BLaER1 treated with 17β-estradiol and CSF1 and Interleukin-3, amounts not matched to agents 10 nM and 100 nM (cell line): Measurements from ENCODE around the gene MYO1D.
A peak's percentile ranks its signal among the peaks of the same experiment; 100 is the strongest.

Source experiments
- H3K27ac ChIP-seq, 11 experiments: shearing (Covaris generic); formaldehyde crosslinking; 2 replicates each; pipeline ENCODE4 v1.8.1; 2022
- H3K27me3 ChIP-seq, 11 experiments: shearing (Covaris generic); formaldehyde crosslinking; 2 replicates each; pipeline ENCODE4 v1.8.1; 2022
- H3K36me3 ChIP-seq, 11 experiments: shearing (Covaris generic); formaldehyde crosslinking; 2 replicates each; pipeline ENCODE4 v1.8.1; 2022
- H3K4me1 ChIP-seq, 10 experiments: shearing (Covaris generic); formaldehyde crosslinking; 2 replicates each; pipeline ENCODE4 v1.8.1; 2022
- H3K4me2 ChIP-seq, 11 experiments: shearing (Covaris generic); formaldehyde crosslinking; 2 replicates each; pipeline ENCODE4 v1.8.1; 2022
- H3K4me3 ChIP-seq, 10 experiments: shearing (Covaris generic); formaldehyde crosslinking; 2 replicates each; pipeline ENCODE4 v1.8.1; 2022
- H3K9ac ChIP-seq, 11 experiments: shearing (Covaris generic); formaldehyde crosslinking; 2 replicates each; pipeline ENCODE4 v1.8.1; 2022
- H3K9me3 ChIP-seq, 11 experiments: shearing (Covaris generic); formaldehyde crosslinking; replicated peaks in 1 of 11; 2 replicates each; pipeline ENCODE4 v1.8.1; 2022
- H4K20me1 ChIP-seq, 11 experiments: shearing (Covaris generic); formaldehyde crosslinking; 2 replicates each; pipeline ENCODE4 v1.8.1; 2022
- Cebpa-rat ChIP-seq, 11 experiments: shearing (Covaris generic); IDR thresholded peaks; 2 replicates each; pipeline ENCODE4 v1.8.1; 2022

The MYO1D gene

GRCh38 chr17:32575852-32576251 is 301.1 kb downstream of the MYO1D start:
- no peak for TF ChIP-seq Cebpa-rat (IDR thresholded peaks at IDR 0.05)
- H3K36me3 ChIP-seq, result no peaks in the 10 kb centered on the region
- H3K4me2 ChIP-seq, result peak overlapping the region in 6 of 11 experiments; percentile 8 to 43 (median 24); a peak in 11 of 22 replicates
- H3K4me3 ChIP-seq, result no peak overlapping the region
- H3K9ac ChIP-seq, result no peak overlapping the region
- peaks cover 5 to 9% (median 5%) of the 10 kb centered on the region in 11 experiments; a peak in 19 of 22 replicates for H3K9me3 ChIP-seq
- H3K27me3 ChIP-seq, result no peaks in the 10 kb centered on the region
- no peaks in the 10 kb centered on the region for H4K20me1 ChIP-seq
- H3K4me1 ChIP-seq, result peaks cover 0 to 14% (median 9%) of the 10 kb centered on the region in 10 experiments; a peak in 14 of 20 replicates
- H3K27ac ChIP-seq, result no peak overlapping the region

GRCh38 chr17:32570081-32570396 is 306.9 kb downstream of the MYO1D start:
- no peak for TF ChIP-seq Cebpa-rat (IDR thresholded peaks at IDR 0.05)
- Histone ChIP-seq H3K4me3 (no peak overlapping the region), H4K20me1 (no peaks in the 10 kb centered on the region), H3K9ac (0 out of 22 replicates have a peak overlapping the region, but pooled peaks of 1 of the 11 experiments have one; percentile 27), H3K9me3 (no peaks in the 10 kb centered on the region), H3K27ac (no peak overlapping the region), H3K36me3 (no peaks in the 10 kb centered on the region), H3K4me2 (peak overlapping the region in 9 of 11 experiments; percentile 26 to 75 (median 57); a peak in 16 of 22 replicates), H3K4me1 (peaks cover 10 to 27% (median 19%) of the 10 kb centered on the region in 10 experiments; a peak in 19 of 20 replicates), H3K27me3 (no peaks in the 10 kb centered on the region)

DNA sequence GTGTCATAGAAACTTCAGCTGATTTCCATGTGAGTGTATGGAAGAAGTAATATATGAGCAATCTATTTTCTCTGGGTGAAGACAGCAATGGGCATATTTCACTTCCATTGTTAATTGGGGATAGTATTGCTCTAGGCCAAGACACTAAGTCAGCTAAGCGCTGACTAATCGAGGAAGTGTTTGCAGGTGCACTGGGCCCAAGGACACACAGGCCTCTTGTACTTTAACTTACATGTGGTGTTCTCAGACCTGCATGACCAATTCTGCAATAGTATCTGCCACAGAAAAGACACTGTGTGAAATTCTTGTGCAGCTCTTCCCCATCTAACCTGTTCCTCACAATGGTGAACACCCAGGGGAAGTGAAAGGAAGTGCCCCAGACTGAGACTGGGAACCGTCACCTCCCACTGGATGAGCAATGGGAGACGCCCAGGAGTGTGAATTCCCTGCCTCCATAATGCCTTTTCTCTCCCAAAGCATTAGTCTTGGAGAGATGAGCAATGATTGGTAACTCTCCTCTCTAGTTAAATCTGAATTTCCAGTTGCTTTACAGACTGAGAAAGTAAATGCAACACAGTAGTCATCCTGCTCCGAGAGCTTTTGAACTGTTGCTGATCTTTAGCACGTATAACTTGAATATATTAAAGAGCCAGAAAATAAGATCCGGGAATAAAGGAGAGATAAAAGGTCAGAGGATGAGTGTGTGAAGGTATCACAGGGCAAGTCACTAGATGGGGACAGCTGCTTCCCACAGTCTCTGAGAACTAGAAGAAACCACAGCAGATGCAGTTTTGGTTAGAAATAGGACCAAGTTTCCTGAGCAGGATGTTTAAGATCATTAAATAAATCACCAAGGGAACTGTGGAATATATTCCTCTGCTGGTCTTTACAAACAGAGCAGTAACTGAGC is 307.5 kb downstream of the MYO1D start:
- H3K4me2 ChIP-seq, result peak overlapping the region; percentile 26 to 75 (median 51)
- no peak overlapping the region for H3K4me3 ChIP-seq
- no peaks in the 10 kb centered on the region for H4K20me1 ChIP-seq
- H3K27ac ChIP-seq, result no peak overlapping the region; a peak in 1 of 22 replicates
- H3K4me1 ChIP-seq, result peaks cover 10 to 27% (median 19%) of the 10 kb centered on the region in 10 experiments; a peak in 19 of 20 replicates
- 0 out of 22 replicates have a peak overlapping the region, but pooled peaks of 1 of the 11 experiments have one; percentile 27 for H3K9ac ChIP-seq
- TF ChIP-seq Cebpa-rat (IDR thresholded peaks at IDR 0.05), result no peak
- H3K27me3 ChIP-seq, result no peaks in the 10 kb centered on the region
- no peaks in the 10 kb centered on the region for H3K9me3 ChIP-seq
- H3K36me3 ChIP-seq, result no peaks in the 10 kb centered on the region

- no peak overlapping the region for H3K4me3 ChIP-seq
- no peak for TF ChIP-seq Cebpa-rat (IDR thresholded peaks at IDR 0.05)
- no peak overlapping the region for H3K9ac ChIP-seq
- peak overlapping the region in 8 of 11 experiments; percentile 26 to 75 (median 59); a peak in 11 of 22 replicates for H3K4me2 ChIP-seq
- no peaks in the 10 kb centered on the region for H3K9me3 ChIP-seq
- no peaks in the 10 kb centered on the region for H4K20me1 ChIP-seq
- no peak overlapping the region for H3K27ac ChIP-seq
- H3K36me3 ChIP-seq, result no peaks in the 10 kb centered on the region
- peaks cover 10 to 27% (median 19%) of the 10 kb centered on the region in 10 experiments; a peak in 19 of 20 replicates for H3K4me1 ChIP-seq
- no peaks in the 10 kb centered on the region for H3K27me3 ChIP-seq
Measured at GRCh38 chr17:32568705-32569104, 308.2 kb downstream of the MYO1D start.

DNA sequence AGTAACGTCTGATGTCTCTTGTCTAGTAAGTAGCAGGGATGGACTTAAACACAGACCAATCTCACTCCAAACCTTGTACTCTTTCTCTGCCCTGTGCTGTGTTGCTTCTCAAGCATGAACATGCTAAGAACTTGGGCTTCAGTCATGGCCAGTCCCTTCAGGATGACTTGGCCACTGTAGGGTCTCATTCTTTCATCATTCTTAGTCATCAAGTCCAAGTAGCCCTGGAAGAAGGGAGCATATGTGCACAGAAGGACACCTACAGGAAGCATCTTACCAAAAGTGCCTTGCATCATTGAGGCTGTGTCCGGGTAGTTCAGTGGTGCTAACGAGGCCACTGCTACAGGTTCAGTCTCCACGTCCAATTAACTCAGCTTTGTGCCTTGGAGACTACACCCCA is 309.4 kb downstream of the MYO1D start:
- Histone ChIP-seq H3K4me1 (peaks cover 10 to 27% (median 19%) of the 10 kb centered on the region in 10 experiments; a peak in 19 of 20 replicates), H3K9me3 (no peaks in the 10 kb centered on the region), H3K4me3 (no peak overlapping the region), H4K20me1 (no peaks in the 10 kb centered on the region), H3K9ac (no peak overlapping the region), H3K4me2 (no peak overlapping the region), H3K27ac (no peak overlapping the region), H3K27me3 (no peaks in the 10 kb centered on the region), H3K36me3 (no peaks in the 10 kb centered on the region)
- TF ChIP-seq Cebpa-rat (IDR thresholded peaks at IDR 0.05), result no peak

GRCh38 chr17:32567086-32567485 is 309.8 kb downstream of the MYO1D start:
- Histone ChIP-seq H3K9me3 (no peaks in the 10 kb centered on the region), H3K4me3 (no peak overlapping the region), H3K4me2 (no peak overlapping the region), H3K27ac (no peak overlapping the region), H3K9ac (no peak overlapping the region), H4K20me1 (no peaks in the 10 kb centered on the region), H3K4me1 (peaks cover 10 to 27% (median 19%) of the 10 kb centered on the region in 10 experiments; a peak in 19 of 20 replicates), H3K27me3 (no peaks in the 10 kb centered on the region), H3K36me3 (no peaks in the 10 kb centered on the region)
- no peak for TF ChIP-seq Cebpa-rat (IDR thresholded peaks at IDR 0.05)

DNA sequence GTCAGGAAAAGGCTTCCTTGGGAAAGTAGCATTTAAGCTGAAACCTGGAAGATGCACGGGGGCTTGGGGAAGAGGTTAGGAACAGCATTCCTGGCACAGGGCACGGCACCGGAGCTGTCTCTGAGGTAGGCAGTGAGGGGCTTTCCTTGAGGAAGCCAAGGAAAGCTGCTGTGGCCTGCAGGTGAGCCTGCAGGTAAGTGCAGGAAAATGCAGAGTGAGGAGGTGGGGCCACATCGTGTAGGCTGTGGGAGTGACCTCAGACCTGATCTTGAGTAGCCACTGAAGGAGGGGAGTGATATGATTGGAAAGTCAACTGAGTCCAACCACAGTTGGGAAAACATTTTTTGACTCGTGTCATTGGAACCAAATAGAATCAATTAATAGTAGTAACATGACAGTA is 310.6 kb downstream of the MYO1D start:
- TF ChIP-seq Cebpa-rat (IDR thresholded peaks at IDR 0.05), result no peak

GRCh38 chr17:32565401-32565800 is 311.5 kb downstream of the MYO1D start:
- no peak overlapping the region for H3K27ac ChIP-seq
- H3K9ac ChIP-seq, result no peak overlapping the region
- H3K4me1 ChIP-seq, result peaks cover 10 to 20% (median 18%) of the 10 kb centered on the region in 10 experiments; a peak in 19 of 20 replicates
- H4K20me1 ChIP-seq, result no peaks in the 10 kb centered on the region
- no peak for TF ChIP-seq Cebpa-rat (IDR thresholded peaks at IDR 0.05)
- no peak overlapping the region for H3K4me2 ChIP-seq
- no peaks in the 10 kb centered on the region for H3K27me3 ChIP-seq
- H3K4me3 ChIP-seq, result no peak overlapping the region
- H3K36me3 ChIP-seq, result no peaks in the 10 kb centered on the region
- no peaks in the 10 kb centered on the region for H3K9me3 ChIP-seq

More for the DNA sequence above, 310.6 kb downstream of the MYO1D start:
- Histone ChIP-seq H3K9me3 (no peaks in the 10 kb centered on the region), H3K27ac (no peak overlapping the region), H3K9ac (no peak overlapping the region), H3K4me3 (no peak overlapping the region), H3K4me1 (peaks cover 10 to 27% (median 19%) of the 10 kb centered on the region in 10 experiments; a peak in 19 of 20 replicates), H3K36me3 (no peaks in the 10 kb centered on the region), H4K20me1 (no peaks in the 10 kb centered on the region), H3K4me2 (no peak overlapping the region), H3K27me3 (no peaks in the 10 kb centered on the region)

GRCh38 chr17:32564325-32564724 is 312.6 kb downstream of the MYO1D start:
- Histone ChIP-seq H3K4me2 (no peak overlapping the region), H3K9me3 (no peaks in the 10 kb centered on the region), H3K27me3 (no peaks in the 10 kb centered on the region), H4K20me1 (no peaks in the 10 kb centered on the region), H3K4me3 (no peak overlapping the region), H3K36me3 (no peaks in the 10 kb centered on the region), H3K9ac (no peak overlapping the region), H3K4me1 (peaks cover 5 to 12% (median 10%) of the 10 kb centered on the region in 10 experiments; a peak in 19 of 20 replicates), H3K27ac (no peak overlapping the region)
- TF ChIP-seq Cebpa-rat (IDR thresholded peaks at IDR 0.05), result no peak
